Liver (tissue), 9 donors: Measurements from ENCODE around the gene FAM151A. TPM values are rescaled to one million over a fixed set of nuclear protein-coding genes. Genes with fewer than 3 reads are reported as not detected.

ENCODE experiments used
- DNase-seq: peaks from one replicate; pipeline ENCODE4 v3.0.0-alpha.2; 2017; ENCODE audit warnings: low spot score
- H3K27ac ChIP-seq, 2 donors: one replicate each; pipeline ENCODE4 v1.7.0; 2013; ENCODE audit warnings: inconsistent platforms in 2 of 2, low read length in 2 of 2, control low read depth in 1 of 2, low read depth in 1 of 2, mild to moderate bottlenecking in 1 of 2
- H3K27me3 ChIP-seq, 4 donors: one replicate each; pipeline versions ENCODE4 v1.6.1 to v1.7.0; 2013; ENCODE audit warnings: low read length in 3 of 4, inconsistent platforms in 1 of 4, mild to moderate bottlenecking in 1 of 4, moderate library complexity in 1 of 4; ENCODE audit not compliant: control insufficient read depth in 4 of 4, insufficient read depth in 4 of 4
- H3K36me3 ChIP-seq, 4 donors: one replicate each; pipeline versions ENCODE4 v1.6.1 to v1.7.0; 2013; ENCODE audit warnings: low read length in 3 of 4, mild to moderate bottlenecking in 3 of 4, low read depth in 1 of 4, moderate library complexity in 1 of 4; ENCODE audit not compliant: control insufficient read depth in 4 of 4, insufficient read depth in 3 of 4
- H3K4me1 ChIP-seq, 4 donors: one replicate each; pipeline versions ENCODE4 v1.6.1 to v1.7.0; 2013; ENCODE audit warnings: low read length in 3 of 4, mild to moderate bottlenecking in 3 of 4, moderate library complexity in 1 of 4; ENCODE audit not compliant: control insufficient read depth in 4 of 4, insufficient read depth in 4 of 4
- H3K4me3 ChIP-seq, 3 donors: one replicate each; pipeline versions ENCODE4 v1.6.1 to v1.7.0; 2013; ENCODE audit warnings: low read length in 3 of 3, control low read depth in 1 of 3, low read depth in 1 of 3, mild to moderate bottlenecking in 1 of 3
- H3K9ac ChIP-seq, 2 donors: one replicate each; pipeline ENCODE4 v1.7.0; 2013; ENCODE audit warnings: low read length in 2 of 2, mild to moderate bottlenecking in 2 of 2, moderate library complexity in 2 of 2, control low read depth in 1 of 2, low read depth in 1 of 2
- H3K9me3 ChIP-seq, 4 donors: one replicate each; pipeline versions ENCODE4 v1.6.1 to v1.7.0; 2013; ENCODE audit warnings: low read length in 3 of 4; ENCODE audit not compliant: control insufficient read depth in 4 of 4
- EGR1 ChIP-seq, 2 donors: IDR thresholded peaks; 2 replicates each; pipeline ENCODE4 v1.6.1; 2016 to 2018; ENCODE audit warnings: antibody characterized with exemption in 2 of 2, low read depth in 2 of 2
- FOXA1 ChIP-seq: IDR thresholded peaks from 2 replicates; pipeline ENCODE4 v1.6.1; 2016; ENCODE audit warnings: antibody characterized with exemption
- FOXA2 ChIP-seq: IDR thresholded peaks from 2 replicates; pipeline ENCODE4 v1.6.1; 2016; ENCODE audit warnings: antibody characterized with exemption
- GABPA ChIP-seq, 2 donors: IDR thresholded peaks in 1 of 2; conservative IDR thresholded peaks in 1 of 2; 2 replicates each; pipeline ENCODE4 v1.6.1; 2016; ENCODE audit warnings: antibody characterized with exemption in 2 of 2, mild to moderate bottlenecking in 1 of 2, moderate library complexity in 1 of 2
- HNF4A ChIP-seq, 2 donors: conservative IDR thresholded peaks; 2 replicates each; pipeline ENCODE4 v1.6.1; 2016; ENCODE audit warnings: antibody characterized with exemption in 2 of 2, mild to moderate bottlenecking in 2 of 2
- HNF4G ChIP-seq: IDR thresholded peaks from 2 replicates; pipeline ENCODE4 v1.6.1; 2016; ENCODE audit warnings: antibody characterized with exemption
- JUND ChIP-seq, 2 donors: IDR thresholded peaks; 2 replicates each; pipeline ENCODE4 v1.6.1; 2016; ENCODE audit warnings: antibody characterized with exemption in 2 of 2
- MAX ChIP-seq: IDR thresholded peaks from 2 replicates; pipeline ENCODE4 v1.6.1; 2016; ENCODE audit warnings: antibody characterized with exemption
- NR2F2 ChIP-seq: IDR thresholded peaks from 2 replicates; pipeline ENCODE4 v1.6.1; 2016; ENCODE audit warnings: antibody characterized with exemption
- RAD21 ChIP-seq, 2 donors: IDR thresholded peaks; 2 replicates each; pipeline ENCODE4 v1.6.1; 2016; ENCODE audit warnings: antibody characterized with exemption in 2 of 2, mild to moderate bottlenecking in 2 of 2
- RXRA ChIP-seq, 2 donors: IDR thresholded peaks; 2 replicates each; pipeline ENCODE4 v1.6.1; 2017 to 2018; ENCODE audit warnings: antibody characterized with exemption in 2 of 2, mild to moderate bottlenecking in 1 of 2
- SP1 ChIP-seq: IDR thresholded peaks from 2 replicates; pipeline ENCODE4 v1.6.1; 2018; ENCODE audit warnings: antibody characterized with exemption, mild to moderate bottlenecking
- TAF1 ChIP-seq: conservative IDR thresholded peaks from 2 replicates; pipeline ENCODE4 v1.6.1; 2016; ENCODE audit warnings: antibody characterized with exemption, mild to moderate bottlenecking
- YY1 ChIP-seq: IDR thresholded peaks from 2 replicates; pipeline ENCODE4 v1.6.1; 2016; ENCODE audit warnings: antibody characterized with exemption, mild to moderate bottlenecking
- WGBS: extraction: QIAGEN DNeasy Blood & Tissue Kit; methylation state at CpG from one replicate; pipeline ENCODE4 v1.1.7; 2013; 5-methylcytosine and 5-hydroxymethylcytosine counted together
- polyA plus RNA-seq, 2 donors: library from polyadenylated mRNA; stranded (reverse) in 1 of 2; unstranded in 1 of 2; fragments of 200-250 nt in 1 of 2; fragments of >200 nt in 1 of 2; fragmentation: Nextera tagmentation in 1 of 2; extraction: Ambion mirVana in 1 of 2; gene quantifications; one replicate each; pipeline versions ENCODE4 v1.2.1 to v1.2.3, GENCODE V29; 2013 to 2015
- total RNA-seq, 2 donors: library from RNA; depleted of rRNA; stranded (reverse); fragments of >200 nt; gene quantifications; one replicate each; pipeline ENCODE4 v1.2.3, GENCODE V29; 2014
- TF ChIP-seq, protein P1 (sequence below): IDR thresholded peaks from 2 replicates; pipeline ENCODE4 v1.6.1; 2016; ENCODE audit warnings: antibody characterized with exemption, mild to moderate bottlenecking
- TF ChIP-seq, protein P2 (sequence below): IDR thresholded peaks from 2 replicates; pipeline ENCODE4 v1.6.1; 2016; ENCODE audit warnings: antibody characterized with exemption
- TF ChIP-seq, protein P3 (sequence below): fragments of 150-350 bp; IDR thresholded peaks from 2 replicates; pipeline ENCODE4 v1.5.1; 2017; ENCODE audit warnings: improper control_type of control experiment, low read depth, low read length; ENCODE audit not compliant: missing input control
- TF ChIP-seq, protein P4 (sequence below): IDR thresholded peaks from 2 replicates; pipeline ENCODE4 v1.6.1; 2016; ENCODE audit warnings: antibody characterized with exemption
- donor health status: healthy.
- donor health status: healthy.
- donor health status: healthy.
- donor health status: healthy.
- donor health status: healthy.

The FAM151A gene
- total and polyA plus RNA-seq, 4 donors = 1.5 to 25.1 (median 4.7) TPM

DNA sequence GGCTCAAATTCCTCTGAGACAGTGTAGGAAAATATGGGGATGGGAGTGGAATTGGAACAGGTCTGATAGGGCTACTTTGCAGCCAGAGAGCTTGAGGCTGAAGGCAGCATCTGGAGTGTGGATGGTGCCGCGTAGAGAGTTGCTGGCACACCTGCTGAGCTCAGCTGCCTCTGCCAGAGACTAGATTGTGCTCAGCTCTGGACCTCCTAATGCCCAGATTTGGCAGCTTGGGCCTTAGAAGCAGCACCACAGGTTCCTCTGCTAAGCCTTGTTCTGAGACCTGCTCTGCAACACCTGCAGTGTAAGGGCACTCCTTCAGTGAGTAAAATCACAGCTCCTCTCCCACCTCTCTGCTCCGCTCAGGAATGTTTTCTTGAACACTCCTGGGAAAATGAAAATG lies 52.0 kb downstream of the FAM151A start:
- Histone ChIP-seq H3K4me1 (no peaks in the 10 kb centered on the region), H3K4me3 (no peak overlapping the region), H3K9me3 (no peaks in the 10 kb centered on the region), H3K36me3 (no peaks in the 10 kb centered on the region), H3K27ac (no peak overlapping the region), H3K9ac (no peak overlapping the region), H3K27me3 (no peaks in the 10 kb centered on the region)
- DNase-seq = no peak
- WGBS = 97% methylated on average over 3 of the region's 3 CpGs
- TF ChIP-seq YY1 = no peak
- TF ChIP-seq, protein P1, sequence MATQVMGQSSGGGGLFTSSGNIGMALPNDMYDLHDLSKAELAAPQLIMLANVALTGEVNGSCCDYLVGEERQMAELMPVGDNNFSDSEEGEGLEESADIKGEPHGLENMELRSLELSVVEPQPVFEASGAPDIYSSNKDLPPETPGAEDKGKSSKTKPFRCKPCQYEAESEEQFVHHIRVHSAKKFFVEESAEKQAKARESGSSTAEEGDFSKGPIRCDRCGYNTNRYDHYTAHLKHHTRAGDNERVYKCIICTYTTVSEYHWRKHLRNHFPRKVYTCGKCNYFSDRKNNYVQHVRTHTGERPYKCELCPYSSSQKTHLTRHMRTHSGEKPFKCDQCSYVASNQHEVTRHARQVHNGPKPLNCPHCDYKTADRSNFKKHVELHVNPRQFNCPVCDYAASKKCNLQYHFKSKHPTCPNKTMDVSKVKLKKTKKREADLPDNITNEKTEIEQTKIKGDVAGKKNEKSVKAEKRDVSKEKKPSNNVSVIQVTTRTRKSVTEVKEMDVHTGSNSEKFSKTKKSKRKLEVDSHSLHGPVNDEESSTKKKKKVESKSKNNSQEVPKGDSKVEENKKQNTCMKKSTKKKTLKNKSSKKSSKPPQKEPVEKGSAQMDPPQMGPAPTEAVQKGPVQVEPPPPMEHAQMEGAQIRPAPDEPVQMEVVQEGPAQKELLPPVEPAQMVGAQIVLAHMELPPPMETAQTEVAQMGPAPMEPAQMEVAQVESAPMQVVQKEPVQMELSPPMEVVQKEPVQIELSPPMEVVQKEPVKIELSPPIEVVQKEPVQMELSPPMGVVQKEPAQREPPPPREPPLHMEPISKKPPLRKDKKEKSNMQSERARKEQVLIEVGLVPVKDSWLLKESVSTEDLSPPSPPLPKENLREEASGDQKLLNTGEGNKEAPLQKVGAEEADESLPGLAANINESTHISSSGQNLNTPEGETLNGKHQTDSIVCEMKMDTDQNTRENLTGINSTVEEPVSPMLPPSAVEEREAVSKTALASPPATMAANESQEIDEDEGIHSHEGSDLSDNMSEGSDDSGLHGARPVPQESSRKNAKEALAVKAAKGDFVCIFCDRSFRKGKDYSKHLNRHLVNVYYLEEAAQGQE = no peak
- TF ChIP-seq MAX = no peak
- no peak for TF ChIP-seq FOXA2
- TF ChIP-seq FOXA1 = no peak
- TF ChIP-seq NR2F2 = no peak
- no peak for TF ChIP-seq JUND (IDR thresholded peaks at IDR 0.05)
- TF ChIP-seq, protein P2, sequence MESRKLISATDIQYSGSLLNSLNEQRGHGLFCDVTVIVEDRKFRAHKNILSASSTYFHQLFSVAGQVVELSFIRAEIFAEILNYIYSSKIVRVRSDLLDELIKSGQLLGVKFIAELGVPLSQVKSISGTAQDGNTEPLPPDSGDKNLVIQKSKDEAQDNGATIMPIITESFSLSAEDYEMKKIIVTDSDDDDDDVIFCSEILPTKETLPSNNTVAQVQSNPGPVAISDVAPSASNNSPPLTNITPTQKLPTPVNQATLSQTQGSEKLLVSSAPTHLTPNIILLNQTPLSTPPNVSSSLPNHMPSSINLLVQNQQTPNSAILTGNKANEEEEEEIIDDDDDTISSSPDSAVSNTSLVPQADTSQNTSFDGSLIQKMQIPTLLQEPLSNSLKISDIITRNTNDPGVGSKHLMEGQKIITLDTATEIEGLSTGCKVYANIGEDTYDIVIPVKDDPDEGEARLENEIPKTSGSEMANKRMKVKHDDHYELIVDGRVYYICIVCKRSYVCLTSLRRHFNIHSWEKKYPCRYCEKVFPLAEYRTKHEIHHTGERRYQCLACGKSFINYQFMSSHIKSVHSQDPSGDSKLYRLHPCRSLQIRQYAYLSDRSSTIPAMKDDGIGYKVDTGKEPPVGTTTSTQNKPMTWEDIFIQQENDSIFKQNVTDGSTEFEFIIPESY = no peak
- no peak for TF ChIP-seq GABPA (IDR thresholded peaks at IDR 0.05 in 1 of 2, conservative IDR thresholded peaks at IDR 0.05 in 1 of 2)
- TF ChIP-seq RXRA (IDR thresholded peaks at IDR 0.05) = no peak
- no peak for TF ChIP-seq EGR1 (IDR thresholded peaks at IDR 0.05; ENCODE audit: low read depth in 2 of 2)
- no peak for TF ChIP-seq RAD21 (IDR thresholded peaks at IDR 0.05)
- no peak for TF ChIP-seq HNF4A (conservative IDR thresholded peaks at IDR 0.05)
- TF ChIP-seq HNF4G = no peak
- TF ChIP-seq SP1 = no peak
- TF ChIP-seq, protein P3, sequence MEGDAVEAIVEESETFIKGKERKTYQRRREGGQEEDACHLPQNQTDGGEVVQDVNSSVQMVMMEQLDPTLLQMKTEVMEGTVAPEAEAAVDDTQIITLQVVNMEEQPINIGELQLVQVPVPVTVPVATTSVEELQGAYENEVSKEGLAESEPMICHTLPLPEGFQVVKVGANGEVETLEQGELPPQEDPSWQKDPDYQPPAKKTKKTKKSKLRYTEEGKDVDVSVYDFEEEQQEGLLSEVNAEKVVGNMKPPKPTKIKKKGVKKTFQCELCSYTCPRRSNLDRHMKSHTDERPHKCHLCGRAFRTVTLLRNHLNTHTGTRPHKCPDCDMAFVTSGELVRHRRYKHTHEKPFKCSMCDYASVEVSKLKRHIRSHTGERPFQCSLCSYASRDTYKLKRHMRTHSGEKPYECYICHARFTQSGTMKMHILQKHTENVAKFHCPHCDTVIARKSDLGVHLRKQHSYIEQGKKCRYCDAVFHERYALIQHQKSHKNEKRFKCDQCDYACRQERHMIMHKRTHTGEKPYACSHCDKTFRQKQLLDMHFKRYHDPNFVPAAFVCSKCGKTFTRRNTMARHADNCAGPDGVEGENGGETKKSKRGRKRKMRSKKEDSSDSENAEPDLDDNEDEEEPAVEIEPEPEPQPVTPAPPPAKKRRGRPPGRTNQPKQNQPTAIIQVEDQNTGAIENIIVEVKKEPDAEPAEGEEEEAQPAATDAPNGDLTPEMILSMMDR = no peak
- TF ChIP-seq TAF1 = no peak
- TF ChIP-seq, protein P4, sequence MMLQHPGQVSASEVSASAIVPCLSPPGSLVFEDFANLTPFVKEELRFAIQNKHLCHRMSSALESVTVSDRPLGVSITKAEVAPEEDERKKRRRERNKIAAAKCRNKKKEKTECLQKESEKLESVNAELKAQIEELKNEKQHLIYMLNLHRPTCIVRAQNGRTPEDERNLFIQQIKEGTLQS = no peak
